C4-2B (cell line): Measurements from ENCODE around the gene FREM3.

Experiments used
- CTCF ChIP-seq: fragments of 450-650 bp; conservative IDR thresholded peaks from 2 replicates; pipeline ENCODE4 v1.5.1; 2017; ENCODE audit warnings: mild to moderate bottlenecking
- ZFX ChIP-seq: fragments of 450-650 bp; IDR thresholded peaks from 2 replicates; pipeline ENCODE4 v1.6.1; 2017

GRCh38 chr4:143625632-143626031 is 74.8 kb downstream of the FREM3 start:
- TF ChIP-seq CTCF (no peak), ZFX (no peak)
